GM10248 (cell line): ENCODE data around the gene SHISA7.
A peak's percentile ranks its signal among the peaks of the same experiment; 100 is the strongest.

ENCODE experiments used
- CTCF ChIA-PET: fragments of 300-600 bp; sonication (Branson Sonifier 250); formaldehyde crosslinking; extraction: SDS; loops from one replicate; lab custom pipeline; 2021; ENCODE audit warnings: antibody characterized with exemption; lab: Yijun Ruan, JAX
- POLR2A ChIA-PET: fragments of 350-650 bp; sonication (Branson Sonifier 250); formaldehyde crosslinking; extraction: SDS; loops from one replicate; lab custom pipeline; 2020; ENCODE audit warnings: antibody characterized with exemption; lab: Yijun Ruan, JAX
- DNase-seq: peaks from one replicate; pipeline ENCODE4 v3.0.0; 2012; ENCODE audit errors: extremely low spot score
- CTCF ChIP-seq: IDR thresholded peaks from 2 replicates; pipeline ENCODE4 v1.5.1; 2012; ENCODE audit warnings: mild to moderate bottlenecking, low read depth; ENCODE audit errors: extremely low read depth, missing control alignments, control extremely low read depth

Gene SHISA7

DNA sequence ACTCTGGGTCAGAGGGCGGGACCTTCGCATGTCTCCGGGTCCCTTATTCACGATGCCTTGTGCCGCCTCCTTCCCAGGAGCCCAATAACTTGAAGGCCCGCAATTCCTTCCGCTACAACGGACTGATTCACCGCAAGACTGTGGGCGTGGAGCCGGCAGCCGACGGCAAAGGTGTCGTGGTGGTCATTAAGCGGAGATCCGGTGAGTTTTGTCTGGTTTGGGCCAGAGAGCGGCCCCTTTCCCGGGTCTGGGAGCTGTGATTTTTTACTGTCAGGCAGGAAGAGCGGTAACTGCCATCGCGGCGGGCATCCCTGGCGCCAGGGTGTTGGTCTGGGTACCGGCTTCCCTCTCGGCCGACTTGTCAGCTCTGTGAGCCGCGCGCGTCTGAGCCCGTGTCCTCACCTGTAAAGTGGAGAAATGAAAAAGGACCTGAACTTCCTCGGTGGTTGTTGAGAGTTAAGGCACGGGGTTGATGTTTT is 56.6 kb downstream of the SHISA7 start:
- no peak for DNase-seq
- ChIA-PET CTCF (interaction anchor here (1.1 kb wide), 1 partner anchor 80 kb away, joined by 3 read pairs; no protein-coding TSS in a partner anchor), POLR2A (interaction anchor here (0.5 to 6.1 kb wide), 5 partner anchors 13 to 254 kb away, joined by 5 to 29 read pairs (median 6); partner anchors contain the start of gene UBE2S)
- no peak for TF ChIP-seq CTCF

- peak; percentile 98 for DNase-seq
- TF ChIP-seq CTCF: no peak
- POLR2A ChIA-PET: interaction anchor here (0.5 to 6.1 kb wide), 3 partner anchors 14 to 108 kb away, joined by 3 to 29 read pairs (median 5); partner anchors contain the start of gene UBE2S
- CTCF ChIA-PET: interaction anchor here (1.1 kb wide), 1 partner anchor 81 kb away, joined by 3 read pairs; no protein-coding TSS in a partner anchor
Observed at GRCh38 chr19:55385724-55386492, 57.2 kb downstream of the SHISA7 start, which contains the start of gene RPL28. RPL28 (plus strand) TSS chr19:55385932; CDS start chr19:55386358, 426 bp downstream.

- CTCF ChIA-PET: interaction anchor here (1.5 to 3.1 kb wide), 8 partner anchors 15 to 238 kb away, joined by 3 to 19 read pairs (median 6); partner anchors contain the start of gene KMT5C
- POLR2A ChIA-PET: interaction anchor here (0.5 to 6.1 kb wide), 7 partner anchors 8 to 109 kb away, joined by 3 to 29 read pairs (median 5); partner anchors contain the start of gene UBE2S
- TF ChIP-seq CTCF: no peak
- peak; percentile 95 for DNase-seq
Observed at GRCh38 chr19:55384920-55385723, 58.0 kb downstream of the SHISA7 start.

DNA sequence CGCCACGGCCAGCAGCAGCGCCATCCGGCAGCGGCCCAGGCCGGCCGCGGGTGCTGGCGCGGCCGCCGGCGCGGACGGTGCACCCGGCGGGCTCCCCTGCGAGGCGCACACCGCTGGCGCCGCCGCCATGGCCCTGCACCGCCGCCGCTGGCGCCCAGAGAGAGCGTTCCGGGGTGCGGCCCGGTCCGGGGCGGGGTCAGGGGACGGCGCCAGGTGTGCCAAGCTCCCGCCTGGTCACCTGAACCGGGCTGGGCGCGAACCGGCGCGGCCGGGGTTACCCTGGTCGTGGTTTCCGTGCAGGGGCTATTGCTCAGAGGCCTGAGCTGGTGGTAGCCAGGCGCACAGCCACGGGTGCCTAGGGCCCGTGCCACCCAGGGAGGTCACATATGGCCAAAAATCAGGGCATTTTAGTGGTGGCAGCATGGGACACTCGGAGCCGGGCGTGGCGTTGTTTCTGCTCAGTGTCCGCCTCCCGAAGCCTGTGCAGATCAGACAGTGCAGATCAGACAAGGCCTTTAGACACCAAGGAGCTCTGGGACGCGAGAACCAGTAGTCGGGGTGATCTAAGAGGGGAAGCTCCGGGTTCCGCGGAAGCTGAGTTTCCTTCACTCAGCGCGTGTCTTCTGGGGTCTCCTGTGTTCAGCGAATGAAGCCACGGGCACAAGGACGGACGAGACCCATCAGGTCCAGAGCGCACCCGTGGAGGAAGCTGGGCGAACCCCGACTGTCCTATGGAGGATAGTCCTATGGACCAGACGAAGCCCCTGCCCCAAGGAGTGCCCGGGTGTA is 58.8 kb downstream of the SHISA7 start, which contains the start of gene TMEM238:
TSS of gene TMEM238 (minus strand) at position 162 of the 789 bp plus-strand sequence. CDS start at position 129, 33 bp downstream.
- no peak for TF ChIP-seq CTCF
- POLR2A ChIA-PET: interaction anchor here (0.7 to 1.9 kb wide), 6 partner anchors 9 to 130 kb away, joined by 3 to 13 read pairs (median 3); partner anchors contain the start of genes KMT5C and UBE2S
- no peak for DNase-seq
- CTCF ChIA-PET: interaction anchor here (0.9 to 3.1 kb wide), 14 partner anchors 16 to 296 kb away, joined by 3 to 19 read pairs (median 4); partner anchors contain the start of genes KMT5C and UBE2S

GRCh38 chr19:55383279-55384130 is 59.6 kb downstream of the SHISA7 start:
- ChIA-PET CTCF (interaction anchor here (0.9 to 3.1 kb wide), 14 partner anchors 16 to 295 kb away, joined by 3 to 19 read pairs (median 4); partner anchors contain the start of genes KMT5C and UBE2S), POLR2A (interaction anchor here (0.7 to 1.9 kb wide), 6 partner anchors 10 to 129 kb away, joined by 3 to 13 read pairs (median 3); partner anchors contain the start of genes KMT5C and UBE2S)
- peak; percentile 76 for DNase-seq

More at GRCh38 chr19:55383279-55384130, 59.6 kb downstream of the SHISA7 start:
- TF ChIP-seq CTCF: peak; percentile 46
